ENCODE results near the gene CARS1.
A peak's percentile ranks its signal among the peaks of the same experiment; 100 is the strongest.

The CARS1 gene

DNA sequence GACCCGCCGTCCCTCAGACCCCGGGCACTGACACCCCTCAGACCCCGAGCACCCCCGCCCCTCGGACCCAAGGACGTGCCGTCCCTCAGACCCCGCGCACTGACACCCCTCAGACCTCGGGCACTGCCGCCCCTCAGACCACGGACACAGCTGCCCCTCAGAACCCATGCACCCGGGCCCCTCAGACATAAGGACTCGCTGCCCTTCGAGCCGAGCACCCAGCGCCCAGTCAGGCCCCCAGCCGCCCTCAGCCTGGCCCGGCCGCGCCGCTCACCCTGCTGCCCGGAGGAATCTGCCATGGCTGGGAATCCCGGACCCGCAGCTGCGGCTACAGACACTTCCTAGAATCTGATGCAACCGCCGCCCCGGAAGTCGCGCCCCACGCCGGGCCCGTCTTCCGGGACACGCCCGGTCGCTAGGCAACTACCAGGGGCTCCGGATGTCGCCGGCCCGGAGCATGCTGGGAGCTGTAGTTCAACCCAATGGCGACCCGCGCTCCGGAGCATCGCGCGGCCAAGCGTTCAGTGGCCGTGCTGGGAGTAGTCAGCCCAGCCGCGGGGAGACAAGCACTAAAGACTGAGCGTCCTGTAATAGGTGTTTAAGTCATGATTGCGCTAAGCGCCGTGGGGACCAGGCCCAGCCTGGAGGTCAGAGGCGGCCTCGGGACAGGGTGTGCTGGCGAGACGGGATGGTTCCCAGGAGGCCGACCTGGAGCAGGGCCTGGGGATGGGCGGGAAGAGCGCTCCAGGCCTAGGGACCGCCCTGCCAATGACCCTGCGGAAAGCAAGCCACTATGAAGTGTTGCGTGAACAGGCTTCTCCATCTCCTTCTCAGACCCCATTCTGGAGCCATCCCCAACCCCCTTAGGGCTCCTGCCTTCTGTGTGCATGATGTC lies at the start of gene CARS1:
Gene CARS1, minus strand, starts transcription at position 355 of the 895 bp plus-strand sequence. Its CDS starts 56 bp downstream, at position 299.
- DNase-seq (ENCODE audit: low spot score): peak; percentile 99

- DNase-seq (ENCODE audit: low spot score): no peak
Measured at GRCh38 chr11:3105791-3106735, 48.8 kb upstream of the CARS1 start.

DNA sequence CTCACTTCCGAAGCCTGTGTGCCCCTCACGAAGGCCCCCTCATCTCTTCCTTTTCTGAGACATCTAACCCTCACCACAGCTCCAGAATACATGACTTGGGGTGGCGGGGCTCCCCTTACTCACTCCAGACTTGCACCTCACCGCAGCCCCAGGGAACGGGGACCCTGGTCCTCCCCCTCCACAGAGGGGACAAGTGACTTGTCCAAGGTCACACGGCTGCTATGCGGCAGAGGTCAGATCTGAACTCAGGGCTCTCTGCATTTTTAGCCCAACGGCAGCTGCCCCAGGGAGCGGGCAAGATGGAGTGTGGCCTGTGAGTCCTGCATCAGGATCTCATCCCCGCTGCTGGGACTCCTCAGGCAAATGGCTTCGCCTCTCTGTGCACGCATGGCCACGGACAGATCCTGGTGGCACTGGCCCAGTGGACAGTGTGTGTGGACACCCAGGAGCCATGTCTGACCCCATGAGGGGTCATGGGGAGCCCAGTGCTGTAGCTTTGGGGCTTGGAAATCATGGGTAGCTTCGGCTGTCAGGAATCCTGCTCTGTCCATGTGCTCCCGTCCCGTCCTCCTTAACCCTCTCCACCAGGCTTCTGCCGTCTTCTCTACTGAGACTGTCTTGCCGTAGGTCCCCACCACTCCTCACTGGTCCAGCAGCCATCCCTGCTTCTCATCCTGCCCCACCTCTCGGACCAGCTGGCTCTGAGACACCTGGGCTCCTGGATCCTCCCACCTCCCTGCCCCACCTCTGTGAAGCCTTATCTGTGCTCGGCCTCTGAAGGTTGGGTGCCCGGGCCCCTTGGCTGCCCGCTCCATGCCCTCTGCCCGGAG lies 48.0 kb upstream of the CARS1 start:
- DNase-seq (ENCODE audit: low spot score): no peak

DNA sequence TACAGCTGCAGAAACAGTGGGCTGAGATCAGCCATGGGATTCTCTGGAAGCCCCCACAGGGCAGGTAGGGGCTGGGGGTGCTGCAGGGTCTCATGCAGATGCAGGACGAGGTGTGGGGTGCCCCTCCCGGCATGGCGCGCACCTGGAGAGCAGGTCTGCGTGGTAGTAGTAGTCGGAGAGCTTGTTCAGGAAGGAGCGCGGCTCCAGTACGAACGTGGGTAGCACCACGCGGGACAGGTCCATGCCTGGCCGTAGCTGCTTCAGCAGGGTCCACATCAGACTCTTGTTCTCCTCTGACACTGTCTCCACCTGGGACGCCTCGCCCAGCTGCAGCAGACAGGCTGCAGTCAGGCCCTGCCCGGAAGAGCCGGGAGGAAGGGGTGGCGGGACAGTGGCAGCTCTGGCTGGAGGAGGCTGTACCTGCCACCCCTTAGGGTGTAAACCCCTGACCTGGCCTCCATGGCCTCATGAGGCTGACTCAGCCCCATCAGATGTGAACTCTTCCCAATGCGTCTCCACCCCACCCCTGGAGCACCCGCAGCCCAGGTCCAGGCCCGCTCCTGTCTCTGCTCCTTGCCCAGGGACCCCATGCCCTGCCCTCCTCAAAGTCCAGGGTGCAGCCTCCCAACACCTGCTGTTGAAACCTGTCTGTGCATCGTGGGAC lies 47.0 kb upstream of the CARS1 start:
- DNase-seq (ENCODE audit: low spot score): no peak

- DNase-seq (ENCODE audit: low spot score): no peak
Measured at GRCh38 chr11:3103076-3103475, 45.9 kb upstream of the CARS1 start.

GRCh38 chr11:3102641-3102921 lies 45.4 kb upstream of the CARS1 start:
- DNase-seq (ENCODE audit: low spot score): no peak

DNA sequence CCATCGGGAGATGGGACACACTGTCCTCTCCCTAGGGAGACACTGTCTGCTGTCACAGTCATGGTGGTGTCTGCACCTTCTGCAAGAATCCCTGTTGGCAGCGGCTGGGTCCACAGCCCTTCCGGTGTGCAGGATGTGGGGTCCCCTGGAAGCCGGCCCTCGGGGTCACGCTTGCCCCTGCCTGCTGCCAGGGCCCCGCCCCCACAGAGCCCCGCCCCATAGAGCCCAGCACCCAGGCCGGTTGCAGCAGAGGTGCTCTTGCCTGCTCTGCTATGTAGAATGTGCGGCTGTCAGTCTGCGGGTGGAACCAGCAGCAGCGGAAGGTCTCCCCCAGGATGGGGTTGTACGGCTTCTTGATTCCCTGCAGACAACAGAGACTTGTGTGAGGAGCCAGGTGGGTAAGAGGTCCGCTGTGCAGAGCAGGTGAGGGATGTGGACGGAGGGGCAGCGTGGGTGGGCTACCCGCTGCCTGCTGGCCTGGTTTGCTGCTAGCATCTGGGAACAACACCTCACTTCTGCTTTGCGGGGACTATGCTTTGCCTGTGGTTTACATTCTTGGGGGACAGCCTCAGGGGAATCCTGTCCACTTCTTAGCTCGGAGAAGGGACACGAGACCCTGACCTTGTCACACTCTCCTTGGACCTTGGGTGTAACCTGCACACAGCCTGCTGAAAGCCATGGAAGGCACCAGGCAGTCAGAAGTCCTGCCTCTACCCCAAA lies 44.9 kb upstream of the CARS1 start:
- DNase-seq (ENCODE audit: low spot score): no peak

- no peak for DNase-seq (ENCODE audit: low spot score)
Measured at GRCh38 chr11:3099178-3099577, 42.0 kb upstream of the CARS1 start.

DNA sequence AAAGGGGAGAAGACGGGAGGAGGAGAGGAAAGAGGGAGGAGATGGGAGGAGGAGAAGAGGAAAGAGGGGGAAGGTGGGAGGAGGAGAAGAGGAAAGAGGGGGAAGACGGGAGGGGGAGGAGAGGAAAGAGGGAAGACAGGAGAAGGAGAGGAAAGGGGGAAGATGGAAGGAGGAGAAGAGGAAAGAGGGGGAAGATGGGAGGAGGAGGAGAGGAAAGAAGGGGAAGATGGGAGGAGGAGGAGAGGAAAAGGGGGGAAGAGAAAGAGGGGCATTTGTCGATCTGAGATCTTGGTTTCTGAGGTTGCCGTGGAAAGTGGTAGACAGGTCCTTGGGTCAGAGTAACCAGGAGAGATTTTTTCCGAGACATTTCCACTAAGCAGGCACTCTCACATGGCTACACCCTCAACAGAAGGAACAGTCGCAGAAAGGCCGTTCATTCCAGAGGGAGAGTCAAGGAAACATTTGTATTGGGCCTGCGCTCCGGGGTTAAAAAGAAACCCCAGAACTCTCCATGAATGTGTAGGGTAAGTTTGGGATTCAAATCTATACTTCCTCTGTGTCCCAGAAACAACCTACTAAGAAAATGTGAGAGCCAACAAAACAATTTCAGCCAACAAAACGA lies 39.8 kb upstream of the CARS1 start:
- DNase-seq (ENCODE audit: low spot score): no peak

DNA sequence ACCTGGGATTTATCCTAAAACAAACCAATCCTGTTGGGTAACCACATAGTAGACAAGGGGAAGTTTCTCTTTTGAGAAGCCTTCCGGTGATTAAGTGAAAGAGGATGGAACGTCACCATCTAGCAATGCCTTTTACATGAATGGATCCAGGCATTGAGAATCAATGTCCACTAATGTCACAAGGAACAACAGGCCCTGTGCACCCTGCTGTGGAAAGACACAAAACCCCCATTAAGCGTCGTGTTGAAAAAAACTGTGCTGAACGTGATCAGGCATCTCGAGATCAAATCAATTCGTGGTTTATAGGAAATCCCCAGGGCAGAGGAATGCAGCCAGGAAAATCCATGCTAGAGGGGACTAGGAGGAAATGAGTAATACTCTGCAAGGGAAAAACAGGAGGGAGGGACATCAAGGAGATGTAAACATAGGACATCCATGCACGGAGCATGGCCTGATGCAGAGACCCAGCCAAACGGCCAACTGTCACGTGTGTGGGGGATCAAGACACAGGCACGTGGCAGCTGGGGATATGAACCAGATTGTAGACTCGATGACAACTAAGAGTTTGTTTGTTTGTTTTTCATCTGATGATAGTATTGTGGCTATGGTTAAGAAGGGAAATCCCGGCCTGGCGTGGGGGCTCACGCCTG lies 38.6 kb upstream of the CARS1 start:
- DNase-seq (ENCODE audit: low spot score): peak; percentile 80

DNA sequence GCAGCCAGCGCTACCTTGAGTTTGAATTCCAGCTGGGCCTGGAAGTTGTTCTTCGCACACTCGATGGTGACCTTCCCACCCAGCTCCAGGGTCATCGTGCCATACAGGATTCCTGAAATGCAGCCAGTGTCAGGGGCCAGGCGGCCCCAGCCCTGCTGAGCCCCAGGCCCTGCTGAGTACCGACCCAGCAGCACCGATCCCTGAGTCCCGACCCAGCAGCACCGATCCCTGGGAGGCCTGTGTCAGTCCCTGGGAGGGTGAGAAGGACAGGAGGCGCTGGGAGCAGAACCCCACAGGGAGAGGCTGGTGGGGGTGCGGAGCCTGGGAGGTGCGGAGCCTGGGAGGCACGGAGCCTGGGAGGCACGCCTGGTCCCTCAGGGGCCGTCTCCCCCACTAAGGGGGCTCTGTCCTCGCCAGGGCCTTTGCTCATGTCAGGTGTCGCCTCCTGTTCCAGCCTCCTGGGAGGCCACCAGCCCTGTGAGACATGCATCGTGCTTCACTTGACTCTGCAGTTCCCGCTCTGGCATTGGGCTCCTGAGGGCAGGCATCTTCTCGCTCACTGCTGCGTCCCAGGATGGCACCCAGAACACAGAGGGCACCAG lies 37.1 kb upstream of the CARS1 start:
- no peak for DNase-seq (ENCODE audit: low spot score)

GRCh38 chr11:3093281-3094191 lies 36.3 kb upstream of the CARS1 start:
- DNase-seq (ENCODE audit: low spot score): peak; percentile 7

GRCh38 chr11:3092603-3093141 lies 35.4 kb upstream of the CARS1 start:
- DNase-seq (ENCODE audit: low spot score): peak; percentile 9

GRCh38 chr11:3091846-3092602 lies 34.8 kb upstream of the CARS1 start:
- peak; percentile 91 for DNase-seq (ENCODE audit: low spot score)

DNA sequence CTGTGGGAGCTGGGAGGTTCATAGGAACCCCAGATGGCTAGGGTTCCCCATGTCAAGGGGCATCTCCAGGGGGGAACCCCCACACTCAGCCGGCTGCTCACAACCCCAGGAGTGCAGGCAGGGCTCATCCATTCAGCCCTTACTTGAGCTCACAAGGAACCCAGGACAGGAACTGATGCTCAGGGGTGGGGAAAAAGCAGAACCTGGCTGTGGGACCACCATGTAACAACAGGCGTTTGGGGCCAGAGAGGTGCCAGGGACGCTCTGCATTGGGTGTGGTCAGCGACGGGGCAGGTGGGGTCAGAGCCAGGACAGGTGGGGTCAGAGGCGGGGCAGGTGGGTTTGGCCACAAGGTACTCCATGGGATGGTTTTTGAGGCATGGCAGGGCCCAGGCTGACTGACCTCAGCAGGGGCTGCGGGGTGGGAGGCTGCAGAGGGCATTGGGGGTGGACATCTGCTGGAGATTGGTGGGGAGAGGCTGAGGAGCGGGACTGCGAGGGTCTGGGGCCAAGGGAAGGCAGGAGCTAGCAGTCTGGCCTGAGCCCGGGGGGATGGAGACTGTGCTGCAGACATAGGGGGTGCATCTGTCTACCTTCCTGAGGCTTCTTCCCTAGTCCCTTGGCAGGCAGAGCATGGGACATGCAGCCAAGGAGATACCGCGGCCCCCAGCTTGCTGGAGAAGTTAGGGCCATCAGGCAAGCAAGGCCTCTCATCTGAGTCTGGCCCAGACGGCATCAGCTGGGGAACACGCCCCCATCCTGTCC lies 34.0 kb upstream of the CARS1 start:
- peak; percentile 4 for DNase-seq (ENCODE audit: low spot score)

DNA sequence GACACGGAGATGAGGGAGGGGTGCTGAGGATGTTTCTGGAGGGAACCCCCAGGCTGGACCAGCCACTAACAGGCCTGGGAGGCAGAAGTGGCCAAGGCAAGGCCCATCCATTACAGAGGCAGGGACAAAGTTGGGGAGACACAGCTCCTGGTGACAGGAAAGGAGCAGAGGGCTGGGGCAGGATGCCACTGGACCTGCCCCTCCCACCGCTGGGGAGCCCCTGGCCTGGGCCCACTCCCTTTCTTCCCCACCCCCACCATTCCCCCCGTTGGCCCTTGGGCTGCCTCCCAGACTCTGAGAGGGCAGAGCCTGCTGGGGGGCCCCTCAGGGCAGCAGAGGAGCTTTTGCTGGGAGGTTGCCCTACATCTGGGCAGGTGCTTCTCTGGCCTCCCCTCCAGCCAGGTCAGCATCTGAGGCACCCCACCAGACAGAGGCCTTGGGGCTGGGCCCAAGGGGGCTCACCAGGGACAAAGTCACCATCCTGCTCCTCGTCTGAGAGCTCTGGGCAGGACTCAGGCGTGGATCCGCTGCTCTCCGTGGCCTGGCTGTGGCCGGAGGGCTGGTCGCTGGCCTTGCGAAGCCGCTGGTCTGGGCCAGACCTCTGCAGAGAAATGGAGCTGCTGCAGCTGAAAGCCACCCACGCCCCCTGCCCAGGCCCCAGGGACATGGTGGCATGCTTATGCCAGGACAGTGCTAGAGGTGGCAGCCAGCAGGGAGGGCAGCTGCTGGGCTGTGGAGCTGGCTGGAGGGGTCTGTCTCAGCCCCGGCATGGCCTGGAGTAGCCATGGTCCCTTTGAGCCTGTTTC lies 33.1 kb upstream of the CARS1 start:
- peak; percentile 3 for DNase-seq (ENCODE audit: low spot score)

Measured in GM03348 (cell line).